SK-N-SH (cell line): ENCODE data around the gene RAPGEF1. TPM values are rescaled to one million over a fixed set of nuclear protein-coding genes. Genes with fewer than 3 reads are reported as not detected.
A peak's percentile ranks its signal among the peaks of the same experiment; 100 is the strongest.

Experiments used
- CTCF ChIA-PET: fragments of 300-600, 350-600 bp; formaldehyde crosslinking; extraction: SDS; loops from one replicate; lab custom pipeline; 2021; lab: Yijun Ruan, JAX
- POLR2A ChIA-PET: fragments of 350-600 bp; sonication (Branson Sonifier 250); formaldehyde crosslinking; extraction: SDS; loops from one replicate; lab custom pipeline; 2020; ENCODE audit warnings: antibody characterized with exemption, inconsistent platforms; lab: Yijun Ruan, JAX
- DNase-seq: peaks from one replicate; pipeline ENCODE4 v3.0.0; 2012
- H2AFZ ChIP-seq: fragments of 200-600 bp; sonication (generic); 2 replicates; pipeline ENCODE4 v1.8.1; 2016; ENCODE audit warnings: antibody characterized with exemption, mild to moderate bottlenecking, low read depth
- H3F3A ChIP-seq: fragments of 200-600 bp; sonication (generic); replicated peaks from 2 replicates; pipeline ENCODE3; 2016; ENCODE audit warnings: antibody characterized with exemption, mild to moderate bottlenecking; ENCODE audit not compliant: insufficient read depth
- H3K27ac ChIP-seq, 2 experiments: fragments of 200-500 bp in 1 of 2; fragments of 200-600 bp in 1 of 2; sonication (Bioruptor generic) in 1 of 2; sonication (generic), shearing (Covaris generic) in 1 of 2; 2 replicates each; pipeline versions ENCODE4 v1.5.1 to v1.6.1; 2014 to 2016; ENCODE audit warnings: low read depth in 2 of 2, inconsistent platforms in 1 of 2, low read length in 1 of 2, mild to moderate bottlenecking in 1 of 2, mixed read lengths in 1 of 2
- H3K27me3 ChIP-seq: fragments of 200-600 bp; sonication (generic), shearing (Covaris generic); 2 replicates; pipeline ENCODE4 v1.6.1; 2016; ENCODE audit warnings: mixed run types; ENCODE audit not compliant: insufficient read depth
- H3K36me3 ChIP-seq, 2 experiments: fragments of 200-500 bp in 1 of 2; fragments of 200-600 bp in 1 of 2; sonication (Bioruptor generic) in 1 of 2; sonication (generic) in 1 of 2; replicated peaks in 1 of 2; 2 replicates each; pipeline versions ENCODE3 to v1.5.1; 2014 to 2016; ENCODE audit warnings: low read length in 1 of 2, mild to moderate bottlenecking in 1 of 2; ENCODE audit not compliant: insufficient read depth in 2 of 2, control insufficient read depth in 1 of 2
- H3K4me1 ChIP-seq, 2 experiments: fragments of 200-500 bp in 1 of 2; fragments of 200-600 bp in 1 of 2; sonication (Bioruptor generic) in 1 of 2; sonication (generic), shearing (Covaris generic) in 1 of 2; 2 replicates each; pipeline versions ENCODE4 v1.5.1 to v1.6.1; 2014 to 2016; ENCODE audit warnings: low read depth in 1 of 2, low read length in 1 of 2, mixed run types in 1 of 2; ENCODE audit not compliant: insufficient read depth in 2 of 2, control insufficient read depth in 1 of 2
- H3K4me2 ChIP-seq: fragments of 200-600 bp; sonication (generic), shearing (Covaris generic); 2 replicates; pipeline ENCODE4 v1.6.1; 2017; ENCODE audit warnings: mixed run types
- H3K4me3 ChIP-seq, 2 experiments: fragments of 200-500 bp in 1 of 2; fragments of 200-600 bp in 1 of 2; sonication (Bioruptor generic) in 1 of 2; sonication (generic), shearing (Covaris generic) in 1 of 2; 2 replicates each; pipeline versions ENCODE4 v1.5.1 to v1.8.1; 2014 to 2016; ENCODE audit warnings: low read depth in 2 of 2, inconsistent platforms in 1 of 2, low read length in 1 of 2, mild to moderate bottlenecking in 1 of 2, mixed read lengths in 1 of 2, moderate library complexity in 1 of 2
- H3K79me2 ChIP-seq: fragments of 200-600 bp; sonication (generic); 2 replicates; pipeline ENCODE4 v1.8.1; 2017; ENCODE audit warnings: mild to moderate bottlenecking; ENCODE audit not compliant: insufficient read depth
- H3K9ac ChIP-seq: fragments of 200-600 bp; sonication (generic); 2 replicates; pipeline ENCODE4 v1.6.1; 2017; ENCODE audit warnings: mixed run types
- H3K9me2 ChIP-seq: fragments of 200-600 bp; sonication (generic); 2 replicates; pipeline ENCODE4 v1.6.1; 2017; ENCODE audit warnings: mixed run types
- H3K9me3 ChIP-seq: fragments of 200-600 bp; sonication (generic); 2 replicates; pipeline ENCODE4 v1.6.1; 2017; ENCODE audit warnings: mixed run types, mild to moderate bottlenecking, moderate library complexity
- H4K20me1 ChIP-seq: fragments of 200-600 bp; sonication (generic); 2 replicates; pipeline ENCODE4 v1.6.1; 2017; ENCODE audit warnings: mild to moderate bottlenecking, mixed run types; ENCODE audit not compliant: insufficient read depth
- CHD2 ChIP-seq: fragments of 150-350 bp; IDR thresholded peaks from 2 replicates; pipeline ENCODE4 v1.6.1; 2018; ENCODE audit warnings: low read length; ENCODE audit not compliant: partially characterized antibody
- GABPA ChIP-seq: IDR thresholded peaks from 2 replicates; pipeline ENCODE4 v1.4.0; 2012; ENCODE audit warnings: low read depth, mild to moderate bottlenecking
- GATA2 ChIP-seq: sonication (generic); formaldehyde crosslinking; IDR thresholded peaks from 2 replicates; pipeline ENCODE4 v1.5.0; 2020; ENCODE audit warnings: mild to moderate bottlenecking, missing genetic modification reagents
- JUND ChIP-seq: IDR thresholded peaks from 2 replicates; pipeline ENCODE4 v1.4.0; 2012
- MEF2A ChIP-seq: IDR thresholded peaks from 2 replicates; pipeline ENCODE4 v1.4.0; 2012; ENCODE audit warnings: low read depth, borderline replicate concordance
- MXI1 ChIP-seq: IDR thresholded peaks from 2 replicates; pipeline ENCODE4 v1.6.1; 2012; ENCODE audit warnings: mild to moderate bottlenecking, low read depth, low read length, improper control_type of control experiment
- NFIC ChIP-seq: IDR thresholded peaks from 2 replicates; pipeline ENCODE4 v1.4.0; 2012; ENCODE audit warnings: borderline replicate concordance
- PBX3 ChIP-seq: IDR thresholded peaks from 2 replicates; pipeline ENCODE4; 2012
- RCOR1 ChIP-seq: fragments of 150-350 bp; IDR thresholded peaks from 2 replicates; pipeline ENCODE4 v1.6.1; 2017; ENCODE audit warnings: antibody characterized with exemption, low read length
- ZBTB33 ChIP-seq: IDR thresholded peaks from 2 replicates; pipeline ENCODE4 v1.4.0; 2012; ENCODE audit warnings: low read depth, borderline replicate concordance
- WGBS: methylation state at CpG from one replicate; pipeline ENCODE4 v1.1.6; 2017; ENCODE audit warnings: low lambda C conversion rate; 5-methylcytosine and 5-hydroxymethylcytosine counted together
- polyA plus RNA-seq, 3 experiments: library from polyadenylated mRNA; depleted of rRNA; stranded (reverse); fragments of >200 nt; gene quantifications; 2 replicates each; pipeline ENCODE4 v1.2.3, GENCODE V29; 2012
- TF ChIP-seq, protein P1 (sequence below): IDR thresholded peaks from 2 replicates; pipeline ENCODE4 v1.4.0; 2012; ENCODE audit warnings: low read depth, borderline replicate concordance
- TF ChIP-seq, protein P2 (sequence below): IDR thresholded peaks from 2 replicates; pipeline ENCODE4 v1.4.0; 2012; ENCODE audit warnings: low read depth

RAPGEF1 gene
- polyA plus RNA-seq, 1 of the 3 experiments (the other 2 are of a cell fraction) = 26.2 TPM

DNA sequence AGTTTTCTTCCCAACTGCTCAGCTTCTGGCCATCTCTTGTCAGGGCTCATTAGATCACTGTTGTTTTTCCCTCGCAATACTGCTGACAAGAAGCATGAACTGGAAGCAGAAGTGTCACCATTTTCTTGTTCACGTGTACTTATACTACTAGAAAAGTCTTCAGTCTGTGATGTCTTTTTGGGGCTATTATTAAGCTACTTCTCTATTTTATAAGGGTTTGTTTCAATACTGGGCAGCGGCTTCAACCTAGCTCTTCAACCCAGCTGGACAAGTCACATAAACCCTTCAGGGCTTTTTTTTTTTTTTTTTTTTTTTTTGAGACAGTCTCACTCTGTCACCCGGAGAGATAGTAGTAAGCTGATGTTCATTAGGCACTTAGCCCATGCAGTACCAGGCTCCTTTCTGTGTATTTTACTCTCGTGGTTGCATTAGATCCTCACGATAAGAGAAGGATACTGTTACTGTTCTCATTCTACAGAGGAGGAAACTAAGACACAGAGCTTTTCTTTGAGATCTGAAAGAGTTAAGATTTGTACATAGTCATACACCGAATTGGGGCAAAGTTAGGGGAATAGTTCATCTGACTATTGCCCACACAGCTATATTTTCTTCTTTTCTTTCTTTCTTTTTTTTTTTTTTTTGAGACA, 20.5 kb downstream of the RAPGEF1 start:
- DNase-seq = peak; percentile 64
- Histone ChIP-seq H3K9me3 (no peaks in the 10 kb centered on the region), H3K9ac (no peak overlapping the region), H3K4me1 (peaks cover 0 to 9% of the 10 kb centered on the region in 2 experiments; a peak in 1 of 4 replicates), H2AFZ (no peak overlapping the region), H3K79me2 (peaks cover 66% of the 10 kb centered on the region), H3K4me3 (no peak overlapping the region), H3K27ac (no peak overlapping the region), H4K20me1 (peaks cover 39% of the 10 kb centered on the region), H3K4me2 (no peak overlapping the region), H3K36me3 (no peaks in the 10 kb centered on the region), H3K9me2 (no peaks in the 10 kb centered on the region), H3K27me3 (no peaks in the 10 kb centered on the region), H3F3A (peaks cover 4% of the 10 kb centered on the region)
- TF ChIP-seq GATA2 (CRISPR knock-in tag) (peak; percentile 63), MXI1 (peak; percentile 43; the same call in 1 of the 2 replicates), GABPA (no peak), JUND (no peak), RCOR1 (0 out of 2 replicates have a peak, but pooled peaks have one; percentile 7), ZBTB33 (no peak), NFIC (no peak), CHD2 (no peak), MEF2A (no peak), PBX3 (no peak)
- TF ChIP-seq, protein P1, sequence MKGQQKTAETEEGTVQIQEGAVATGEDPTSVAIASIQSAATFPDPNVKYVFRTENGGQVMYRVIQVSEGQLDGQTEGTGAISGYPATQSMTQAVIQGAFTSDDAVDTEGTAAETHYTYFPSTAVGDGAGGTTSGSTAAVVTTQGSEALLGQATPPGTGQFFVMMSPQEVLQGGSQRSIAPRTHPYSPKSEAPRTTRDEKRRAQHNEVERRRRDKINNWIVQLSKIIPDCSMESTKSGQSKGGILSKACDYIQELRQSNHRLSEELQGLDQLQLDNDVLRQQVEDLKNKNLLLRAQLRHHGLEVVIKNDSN = no peak
- TF ChIP-seq, protein P2, sequence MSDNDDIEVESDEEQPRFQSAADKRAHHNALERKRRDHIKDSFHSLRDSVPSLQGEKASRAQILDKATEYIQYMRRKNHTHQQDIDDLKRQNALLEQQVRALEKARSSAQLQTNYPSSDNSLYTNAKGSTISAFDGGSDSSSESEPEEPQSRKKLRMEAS = no peak
- ChIA-PET CTCF (interaction anchor here (0.6 to 1.6 kb wide), 9 partner anchors 8 to 241 kb away, joined by 3 to 9 read pairs (median 3); partner anchors contain the start of gene RAPGEF1), POLR2A (interaction anchor here (0.6 kb wide), 1 partner anchor 8 kb away, joined by 3 read pairs; no protein-coding TSS in a partner anchor)
- WGBS = 46% methylated on average over 7 of the region's 7 CpGs
